OCI-LY1 (cell line): Measurements from ENCODE around the gene LPCAT1.

Experiments used
- CTCF ChIP-seq: fragments of 200-600 bp; sonication (generic), shearing (Covaris generic); IDR thresholded peaks from 2 replicates; pipeline ENCODE4 v1.5.1; 2017; ENCODE audit warnings: mild to moderate bottlenecking, antibody characterized with exemption, low read length, moderate library complexity, mixed read lengths
- EZH2 ChIP-seq: fragments of 200-600 bp; sonication (generic), shearing (Covaris generic); IDR thresholded peaks from 2 replicates; pipeline ENCODE4 v1.8.0; 2017; ENCODE audit warnings: borderline replicate concordance, mixed run types, mild to moderate bottlenecking, antibody characterized with exemption, low read length, moderate library complexity, mixed read lengths

- TF ChIP-seq CTCF = peak; percentile 30; the same call in 1 of the 2 replicates
- TF ChIP-seq EZH2 = no peak
These were observed 11.9 kb downstream of the LPCAT1 start for GRCh38 chr5:1511651-1512540.
